Measurements from ENCODE around the gene SEMA3E. TPM values are rescaled to one million over a fixed set of nuclear protein-coding genes. Genes with fewer than 3 reads are reported as not detected.

Gene SEMA3E
- total RNA-seq, 1 donor from 2014 or later: 4.6 TPM

- Mint-ChIP-seq H3K27me3 (ENCODE audit: low read depth, unreplicated experiment) (no peaks in the 10 kb centered on the region), H3K9me3 (ENCODE audit: unreplicated experiment) (no peaks in the 10 kb centered on the region), H3K36me3 (ENCODE audit: low read depth, unreplicated experiment) (no peaks in the 10 kb centered on the region), H3K4me1 (ENCODE audit: low read depth, unreplicated experiment) (no peaks in the 10 kb centered on the region), H3K4me3 (ENCODE audit: unreplicated experiment) (no peak overlapping the region), H3K27ac (ENCODE audit: unreplicated experiment) (no peak overlapping the region)
- Histone ChIP-seq H3K4me1 (ENCODE audit: insufficient read depth, low read length) (no peaks in the 10 kb centered on the region), H3K79me2 (ENCODE audit: insufficient read depth, low read length) (no peaks in the 10 kb centered on the region), H3K36me3 (ENCODE audit: insufficient read depth, low read length) (no peaks in the 10 kb centered on the region), H3K4me3 (ENCODE audit: insufficient read depth, low read depth, low read length) (no peak overlapping the region), H3K4me2 (ENCODE audit: low read length) (no peak overlapping the region), H4K20me1 (ENCODE audit: insufficient read depth, low read length) (no peaks in the 10 kb centered on the region), H3K27me3 (ENCODE audit: insufficient read depth, low read length) (no peaks in the 10 kb centered on the region), H2AFZ (ENCODE audit: low read depth, low read length) (no peak overlapping the region), H3K9me3 (ENCODE audit: insufficient read depth, low read depth, low read length) (no peaks in the 10 kb centered on the region), H3K9ac (ENCODE audit: low read length) (no peak overlapping the region), H3K27ac (ENCODE audit: low read depth, low read length) (no peak overlapping the region)
- TF ChIP-seq, protein P1, sequence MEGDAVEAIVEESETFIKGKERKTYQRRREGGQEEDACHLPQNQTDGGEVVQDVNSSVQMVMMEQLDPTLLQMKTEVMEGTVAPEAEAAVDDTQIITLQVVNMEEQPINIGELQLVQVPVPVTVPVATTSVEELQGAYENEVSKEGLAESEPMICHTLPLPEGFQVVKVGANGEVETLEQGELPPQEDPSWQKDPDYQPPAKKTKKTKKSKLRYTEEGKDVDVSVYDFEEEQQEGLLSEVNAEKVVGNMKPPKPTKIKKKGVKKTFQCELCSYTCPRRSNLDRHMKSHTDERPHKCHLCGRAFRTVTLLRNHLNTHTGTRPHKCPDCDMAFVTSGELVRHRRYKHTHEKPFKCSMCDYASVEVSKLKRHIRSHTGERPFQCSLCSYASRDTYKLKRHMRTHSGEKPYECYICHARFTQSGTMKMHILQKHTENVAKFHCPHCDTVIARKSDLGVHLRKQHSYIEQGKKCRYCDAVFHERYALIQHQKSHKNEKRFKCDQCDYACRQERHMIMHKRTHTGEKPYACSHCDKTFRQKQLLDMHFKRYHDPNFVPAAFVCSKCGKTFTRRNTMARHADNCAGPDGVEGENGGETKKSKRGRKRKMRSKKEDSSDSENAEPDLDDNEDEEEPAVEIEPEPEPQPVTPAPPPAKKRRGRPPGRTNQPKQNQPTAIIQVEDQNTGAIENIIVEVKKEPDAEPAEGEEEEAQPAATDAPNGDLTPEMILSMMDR (IDR thresholded peaks at IDR 0.05; ENCODE audit: insufficient read depth, low read depth, low read length): no peak
- no peak for TF ChIP-seq EZH2 (IDR thresholded peaks at IDR 0.05; ENCODE audit: insufficient read depth, low read length)
- FAIRE-seq: no peak
- DNase-seq (ENCODE audit: low read depth): no peak
Measured at GRCh38 chr7:83476511-83477050, 172.4 kb downstream of the SEMA3E start.

DNA sequence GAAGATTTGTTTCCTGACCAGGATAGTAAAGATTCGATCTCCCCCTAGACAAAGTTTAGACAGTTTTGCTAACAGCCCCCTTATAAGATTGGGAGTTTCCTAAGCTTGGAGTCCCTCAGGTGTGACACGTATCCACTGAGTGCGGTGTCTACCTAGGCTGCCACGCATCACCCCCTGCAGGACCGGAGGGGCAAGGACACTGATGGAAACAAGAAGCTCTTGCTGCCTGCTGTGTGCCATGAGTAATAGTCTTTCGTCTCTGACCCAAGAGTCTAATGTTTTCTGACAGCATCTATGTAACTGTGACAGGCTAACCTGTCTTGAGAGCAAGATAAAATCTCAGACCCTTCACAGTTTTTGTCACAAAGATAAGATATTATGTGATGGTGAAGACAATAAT, 173.5 kb downstream of the SEMA3E start:
- Mint-ChIP-seq H3K36me3 (ENCODE audit: low read depth, unreplicated experiment) (no peaks in the 10 kb centered on the region), H3K27me3 (ENCODE audit: low read depth, unreplicated experiment) (no peaks in the 10 kb centered on the region), H3K4me1 (ENCODE audit: low read depth, unreplicated experiment) (no peaks in the 10 kb centered on the region), H3K4me3 (ENCODE audit: unreplicated experiment) (no peak overlapping the region), H3K27ac (ENCODE audit: unreplicated experiment) (no peak overlapping the region), H3K9me3 (ENCODE audit: unreplicated experiment) (no peaks in the 10 kb centered on the region)
- Histone ChIP-seq H3K9ac (ENCODE audit: low read length) (no peak overlapping the region), H3K4me2 (ENCODE audit: low read length) (no peak overlapping the region), H3K27me3 (ENCODE audit: insufficient read depth, low read length) (no peaks in the 10 kb centered on the region), H3K4me3 (ENCODE audit: insufficient read depth, low read depth, low read length) (no peak overlapping the region), H2AFZ (ENCODE audit: low read depth, low read length) (no peak overlapping the region), H3K27ac (ENCODE audit: low read depth, low read length) (no peak overlapping the region), H3K79me2 (ENCODE audit: insufficient read depth, low read length) (no peaks in the 10 kb centered on the region), H3K36me3 (ENCODE audit: insufficient read depth, low read length) (no peaks in the 10 kb centered on the region), H3K4me1 (ENCODE audit: insufficient read depth, low read length) (no peaks in the 10 kb centered on the region), H3K9me3 (ENCODE audit: insufficient read depth, low read depth, low read length) (no peaks in the 10 kb centered on the region), H4K20me1 (ENCODE audit: insufficient read depth, low read length) (no peaks in the 10 kb centered on the region)
- TF ChIP-seq, protein P1 (IDR thresholded peaks at IDR 0.05; ENCODE audit: insufficient read depth, low read depth, low read length): no peak
- TF ChIP-seq EZH2 (IDR thresholded peaks at IDR 0.05; ENCODE audit: insufficient read depth, low read length): no peak
- DNase-seq (ENCODE audit: low read depth) (no peak), FAIRE-seq (no peak)

DNA sequence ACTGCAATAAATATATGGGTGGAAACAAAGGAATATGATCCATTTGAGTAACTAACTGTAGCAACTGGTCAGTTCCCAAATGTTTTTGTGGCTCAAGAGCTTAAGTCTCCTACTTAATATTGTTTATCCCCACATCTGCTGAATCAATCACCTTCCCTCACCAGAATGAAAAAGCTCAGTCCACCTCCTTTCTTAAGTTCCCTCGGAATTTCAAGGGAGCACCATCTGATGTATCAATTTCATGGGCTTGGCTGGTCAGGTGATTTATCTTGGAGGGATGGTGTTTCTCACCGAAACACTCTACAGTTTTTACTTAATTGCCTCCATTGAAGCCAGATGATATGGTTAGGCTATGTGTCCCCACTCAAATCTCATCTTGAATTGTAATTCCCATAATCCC, 176.6 kb downstream of the SEMA3E start:
- no peak for TF ChIP-seq EZH2 (IDR thresholded peaks at IDR 0.05; ENCODE audit: insufficient read depth, low read length)
- TF ChIP-seq, protein P1 (IDR thresholded peaks at IDR 0.05; ENCODE audit: insufficient read depth, low read depth, low read length): no peak
- Mint-ChIP-seq H3K9me3 (ENCODE audit: unreplicated experiment) (no peaks in the 10 kb centered on the region), H3K36me3 (ENCODE audit: low read depth, unreplicated experiment) (no peaks in the 10 kb centered on the region), H3K27me3 (ENCODE audit: low read depth, unreplicated experiment) (no peaks in the 10 kb centered on the region), H3K4me1 (ENCODE audit: low read depth, unreplicated experiment) (peaks cover 7% of the 10 kb centered on the region), H3K4me3 (ENCODE audit: unreplicated experiment) (no peak overlapping the region), H3K27ac (ENCODE audit: unreplicated experiment) (no peak overlapping the region)
- no peaks in the 10 kb centered on the region for H3K79me2 ChIP-seq (ENCODE audit: insufficient read depth, low read length)
- H3K4me3 ChIP-seq (ENCODE audit: insufficient read depth, low read depth, low read length): no peak overlapping the region
- H3K4me2 ChIP-seq (ENCODE audit: low read length): no peak overlapping the region
- FAIRE-seq (no peak), DNase-seq (ENCODE audit: low read depth) (no peak)
- H3K9me3 ChIP-seq (ENCODE audit: insufficient read depth, low read depth, low read length): no peaks in the 10 kb centered on the region
- no peaks in the 10 kb centered on the region for H3K27me3 ChIP-seq (ENCODE audit: insufficient read depth, low read length)
- no peak overlapping the region for H2AFZ ChIP-seq (ENCODE audit: low read depth, low read length)
- no peaks in the 10 kb centered on the region for H3K36me3 ChIP-seq (ENCODE audit: insufficient read depth, low read length)
- H3K27ac ChIP-seq (ENCODE audit: low read depth, low read length): no peak overlapping the region
- peaks cover 14% of the 10 kb centered on the region for H3K4me1 ChIP-seq (ENCODE audit: insufficient read depth, low read length)
- H4K20me1 ChIP-seq (ENCODE audit: insufficient read depth, low read length): no peaks in the 10 kb centered on the region
- H3K9ac ChIP-seq (ENCODE audit: low read length): no peak overlapping the region

Measured in astrocyte (in vitro differentiated cells and primary cell).